NCI-H2171 treated with DMSO at 0.1 percent for 48 hours (cell line): ENCODE results near the gene PRDM9.
"Not testable (repeated sequence)": the region's sequence is repeated elsewhere in the genome, so short reads cannot be mapped to it uniquely, and the experiment has no call there.

ENCODE experiments used
- DNase-seq: peaks from one replicate; lab custom pipeline; 2025; lab: John Stamatoyannopoulos, UW

PRDM9 gene

DNA sequence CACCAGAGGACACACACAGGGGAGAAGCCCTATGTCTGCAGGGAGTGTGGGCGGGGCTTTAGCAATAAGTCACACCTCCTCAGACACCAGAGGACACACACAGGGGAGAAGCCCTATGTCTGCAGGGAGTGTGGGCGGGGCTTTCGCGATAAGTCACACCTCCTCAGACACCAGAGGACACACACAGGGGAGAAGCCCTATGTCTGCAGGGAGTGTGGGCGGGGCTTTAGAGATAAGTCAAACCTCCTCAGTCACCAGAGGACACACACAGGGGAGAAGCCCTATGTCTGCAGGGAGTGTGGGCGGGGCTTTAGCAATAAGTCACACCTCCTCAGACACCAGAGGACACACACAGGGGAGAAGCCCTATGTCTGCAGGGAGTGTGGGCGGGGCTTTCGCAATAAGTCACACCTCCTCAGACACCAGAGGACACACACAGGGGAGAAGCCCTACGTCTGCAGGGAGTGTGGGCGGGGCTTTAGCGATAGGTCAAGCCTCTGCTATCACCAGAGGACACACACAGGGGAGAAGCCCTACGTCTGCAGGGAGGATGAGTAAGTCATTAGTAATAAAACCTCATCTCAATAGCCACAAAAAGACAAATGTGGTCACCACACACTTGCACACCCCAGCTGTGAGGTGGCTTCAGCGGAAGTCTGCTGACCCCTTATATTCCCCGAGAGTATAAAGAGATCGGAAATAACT, 20.0 kb downstream of the PRDM9 start:
- not testable (repeated sequence) for DNase-seq

GRCh38 chr5:23528677-23529076, 21.3 kb downstream of the PRDM9 start:
- no peak for DNase-seq

DNA sequence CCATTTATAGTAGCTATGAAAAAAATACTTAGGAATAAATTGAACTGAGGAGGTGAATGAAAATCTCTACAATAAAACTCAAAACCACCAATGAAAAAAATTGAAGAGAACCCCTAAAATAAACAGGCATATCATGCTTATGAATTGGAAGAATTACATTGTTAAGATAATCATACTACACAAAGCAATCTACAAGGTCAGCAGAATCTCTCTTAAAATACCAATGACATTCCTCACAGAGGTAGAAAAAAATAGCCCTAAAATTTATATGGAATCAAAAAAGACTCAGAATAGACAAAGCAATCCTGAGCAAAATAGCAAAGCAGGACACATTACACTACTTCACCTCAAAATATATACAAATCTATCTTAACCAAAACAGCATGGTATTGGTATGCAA, 23.2 kb downstream of the PRDM9 start:
- no peak for DNase-seq

- no peak for DNase-seq
These were observed 63.6 kb downstream of the PRDM9 start for GRCh38 chr5:23571059-23571458.
